Osteoblast (primary cell): Measurements from ENCODE around the gene DIAPH3. TPM values are rescaled to one million over a fixed set of nuclear protein-coding genes. Genes with fewer than 3 reads are reported as not detected.

Source experiments
- DNase-seq: peaks from one replicate; pipeline ENCODE4 v3.0.0; 2011; ENCODE audit warnings: low spot score, mixed read lengths; ENCODE audit not compliant: insufficient read length; ENCODE audit errors: missing footprints
- H2AFZ ChIP-seq: 2 replicates; pipeline ENCODE4 v1.6.0; 2011; ENCODE audit warnings: mild to moderate bottlenecking, low read length
- H3K27ac ChIP-seq: 2 replicates; pipeline ENCODE4 v1.5.1; 2011; ENCODE audit warnings: mild to moderate bottlenecking, low read depth, low read length, moderate library complexity
- H3K27me3 ChIP-seq: 2 replicates; pipeline ENCODE4 v1.6.0; 2012; ENCODE audit warnings: mild to moderate bottlenecking, control low read depth, inconsistent platforms, low read length, moderate library complexity; ENCODE audit not compliant: insufficient read depth
- H3K36me3 ChIP-seq: 2 replicates; pipeline ENCODE4 v1.5.1; 2011; ENCODE audit warnings: mild to moderate bottlenecking, low read length, control low read depth, moderate library complexity; ENCODE audit not compliant: insufficient read depth
- H3K4me1 ChIP-seq: 2 replicates; pipeline ENCODE4 v1.5.1; 2011; ENCODE audit warnings: mild to moderate bottlenecking, low read length, control low read depth, moderate library complexity; ENCODE audit not compliant: insufficient read depth
- H3K4me2 ChIP-seq: 2 replicates; pipeline ENCODE4 v1.6.0; 2011; ENCODE audit warnings: mild to moderate bottlenecking, low read length; ENCODE audit not compliant: insufficient read depth
- H3K4me3 ChIP-seq: fragments of 200-600 bp; sonication (generic); 3 replicates; pipeline ENCODE4 v1.5.1; 2012; ENCODE audit warnings: mild to moderate bottlenecking, low read length, inconsistent platforms; ENCODE audit not compliant: insufficient read depth
- H3K79me2 ChIP-seq: 2 replicates; pipeline ENCODE4 v1.6.0; 2012; ENCODE audit warnings: mild to moderate bottlenecking, low read length, control low read depth, inconsistent platforms; ENCODE audit not compliant: insufficient read depth
- H3K9me3 ChIP-seq: 2 replicates; pipeline ENCODE4 v1.5.1; 2011; ENCODE audit warnings: low read depth, low read length, control low read depth
- H4K20me1 ChIP-seq: 2 replicates; pipeline ENCODE4 v1.6.0; 2012; ENCODE audit warnings: mild to moderate bottlenecking, low read length, control low read depth; ENCODE audit not compliant: insufficient read depth
- total RNA-seq: library from RNA; depleted of rRNA; stranded (reverse); fragments of >200 nt; gene quantifications from 2 replicates; pipeline ENCODE4 v1.2.3, GENCODE V29; 2012
- TF ChIP-seq, protein P1 (sequence below): IDR thresholded peaks from 2 replicates; pipeline ENCODE4 v1.5.1; 2011; ENCODE audit warnings: mild to moderate bottlenecking, low read depth, low read length, moderate library complexity; ENCODE audit errors: extremely low read depth

The DIAPH3 gene
- total RNA-seq, 1 donor: 8.3 TPM

GRCh38 chr13:59787679-59788078 is 376.0 kb downstream of the DIAPH3 start:
- DNase-seq: no peak
- H3K4me3 ChIP-seq: no peak overlapping the region
- H3K79me2 ChIP-seq: no peaks in the 10 kb centered on the region
- no peaks in the 10 kb centered on the region for H4K20me1 ChIP-seq
- no peak overlapping the region for H3K4me2 ChIP-seq
- no peaks in the 10 kb centered on the region for H3K27me3 ChIP-seq
- no peaks in the 10 kb centered on the region for H3K9me3 ChIP-seq
- H3K27ac ChIP-seq: no peak overlapping the region
- H3K36me3 ChIP-seq: no peaks in the 10 kb centered on the region
- peaks cover 6% of the 10 kb centered on the region for H3K4me1 ChIP-seq
- TF ChIP-seq, protein P1, sequence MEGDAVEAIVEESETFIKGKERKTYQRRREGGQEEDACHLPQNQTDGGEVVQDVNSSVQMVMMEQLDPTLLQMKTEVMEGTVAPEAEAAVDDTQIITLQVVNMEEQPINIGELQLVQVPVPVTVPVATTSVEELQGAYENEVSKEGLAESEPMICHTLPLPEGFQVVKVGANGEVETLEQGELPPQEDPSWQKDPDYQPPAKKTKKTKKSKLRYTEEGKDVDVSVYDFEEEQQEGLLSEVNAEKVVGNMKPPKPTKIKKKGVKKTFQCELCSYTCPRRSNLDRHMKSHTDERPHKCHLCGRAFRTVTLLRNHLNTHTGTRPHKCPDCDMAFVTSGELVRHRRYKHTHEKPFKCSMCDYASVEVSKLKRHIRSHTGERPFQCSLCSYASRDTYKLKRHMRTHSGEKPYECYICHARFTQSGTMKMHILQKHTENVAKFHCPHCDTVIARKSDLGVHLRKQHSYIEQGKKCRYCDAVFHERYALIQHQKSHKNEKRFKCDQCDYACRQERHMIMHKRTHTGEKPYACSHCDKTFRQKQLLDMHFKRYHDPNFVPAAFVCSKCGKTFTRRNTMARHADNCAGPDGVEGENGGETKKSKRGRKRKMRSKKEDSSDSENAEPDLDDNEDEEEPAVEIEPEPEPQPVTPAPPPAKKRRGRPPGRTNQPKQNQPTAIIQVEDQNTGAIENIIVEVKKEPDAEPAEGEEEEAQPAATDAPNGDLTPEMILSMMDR: no peak
- H2AFZ ChIP-seq: peak overlapping the region; percentile 24

GRCh38 chr13:59782696-59783095 is 381.0 kb downstream of the DIAPH3 start:
- H3K36me3 ChIP-seq: no peaks in the 10 kb centered on the region
- TF ChIP-seq, protein P1: no peak
- H3K4me1 ChIP-seq: peaks cover 10% of the 10 kb centered on the region
- no peak for DNase-seq
- no peak overlapping the region for H3K4me2 ChIP-seq
- no peak overlapping the region for H3K27ac ChIP-seq
- H4K20me1 ChIP-seq: no peaks in the 10 kb centered on the region
- H2AFZ ChIP-seq: no peak overlapping the region
- no peak overlapping the region for H3K4me3 ChIP-seq
- no peaks in the 10 kb centered on the region for H3K79me2 ChIP-seq
- H3K9me3 ChIP-seq: no peaks in the 10 kb centered on the region
- no peaks in the 10 kb centered on the region for H3K27me3 ChIP-seq

GRCh38 chr13:59780058-59780457 is 383.7 kb downstream of the DIAPH3 start:
- TF ChIP-seq, protein P1: no peak
- H3K4me3 ChIP-seq: no peak overlapping the region
- no peaks in the 10 kb centered on the region for H3K27me3 ChIP-seq
- no peak for DNase-seq
- peaks cover 28% of the 10 kb centered on the region for H3K4me1 ChIP-seq
- no peaks in the 10 kb centered on the region for H3K36me3 ChIP-seq
- no peaks in the 10 kb centered on the region for H4K20me1 ChIP-seq
- H2AFZ ChIP-seq: no peak overlapping the region
- H3K79me2 ChIP-seq: no peaks in the 10 kb centered on the region
- H3K9me3 ChIP-seq: no peaks in the 10 kb centered on the region
- no peak overlapping the region for H3K4me2 ChIP-seq
- peak overlapping the region; percentile 3 for H3K27ac ChIP-seq

GRCh38 chr13:59776924-59777690 is 386.6 kb downstream of the DIAPH3 start:
- Histone ChIP-seq H2AFZ (peak overlapping the region; percentile 45), H3K4me2 (peak overlapping the region; percentile 63), H3K36me3 (no peaks in the 10 kb centered on the region), H4K20me1 (no peaks in the 10 kb centered on the region), H3K27ac (peak overlapping the region; percentile 92), H3K79me2 (no peaks in the 10 kb centered on the region), H3K9me3 (no peaks in the 10 kb centered on the region), H3K4me1 (peaks cover 48% of the 10 kb centered on the region), H3K4me3 (peak overlapping the region; percentile 15), H3K27me3 (no peaks in the 10 kb centered on the region)
- TF ChIP-seq, protein P1: no peak
- DNase-seq: peak; percentile 75
